Panc1 (cell line): ENCODE data around the gene TANGO6. TPM values are rescaled to one million over a fixed set of nuclear protein-coding genes. Genes with fewer than 3 reads are reported as not detected.

ENCODE experiments used
- ATAC-seq: fragments of 200-7000 bp; cut with Tn5 transposase; 2 replicates; pipeline ENCODE4 v1.9.1; 2020; ENCODE audit warnings: mild to moderate bottlenecking, moderate library complexity
- BruUV-seq: library from RNA; stranded (reverse); fragments of 400-500 nt; replicated peaks from 2 replicates; lab custom pipeline; 2021; lab: Mats Ljungman, UMichigan
- CTCF ChIA-PET: fragments of 300-600 bp; sonication (Branson Sonifier 250); formaldehyde crosslinking; loops from one replicate; lab custom pipeline; 2022; ENCODE audit warnings: antibody characterized with exemption; lab: Charles Lee
- POLR2A ChIA-PET: fragments of 300-600 bp; sonication (Branson Sonifier 250); formaldehyde crosslinking; loops from one replicate; lab custom pipeline; 2022; ENCODE audit warnings: antibody characterized with exemption; lab: Charles Lee
- DNase-seq: peaks from one replicate; pipeline ENCODE4 v3.0.0-alpha.2; 2010; ENCODE audit warnings: low read depth, low spot score
- H3K27ac ChIP-seq: 2 replicates; pipeline ENCODE4 v1.5.1; 2011; ENCODE audit warnings: mild to moderate bottlenecking, low read length, inconsistent platforms
- H3K27me3 ChIP-seq: fragments of 200-500 bp; sonication (Bioruptor generic); 2 replicates; pipeline ENCODE4 v1.6.0; 2014; ENCODE audit warnings: low read length, inconsistent platforms; ENCODE audit not compliant: control insufficient read depth, insufficient read depth
- H3K36me3 ChIP-seq: fragments of 200-500 bp; sonication (Bioruptor generic); 2 replicates; pipeline ENCODE4 v1.5.1; 2014; ENCODE audit warnings: inconsistent platforms, mild to moderate bottlenecking, low read length, moderate library complexity; ENCODE audit not compliant: control insufficient read depth, insufficient read depth
- H3K4me1 ChIP-seq: 2 replicates; pipeline ENCODE4 v1.5.1; 2011; ENCODE audit warnings: inconsistent platforms, mild to moderate bottlenecking, low read length, moderate library complexity; ENCODE audit not compliant: control insufficient read depth, insufficient read depth
- H3K4me3 ChIP-seq, 2 experiments: 2 replicates each; pipeline ENCODE4 v1.5.1; 2011 to 2012; ENCODE audit warnings: low read depth in 2 of 2, low read length in 2 of 2, mild to moderate bottlenecking in 2 of 2, inconsistent platforms in 1 of 2, moderate library complexity in 1 of 2
- H3K9me3 ChIP-seq: fragments of 200-500 bp; sonication (Bioruptor generic); 2 replicates; pipeline ENCODE4 v1.5.1; 2014; ENCODE audit warnings: low read depth, mild to moderate bottlenecking, inconsistent platforms, low read length, moderate library complexity; ENCODE audit not compliant: control insufficient read depth, insufficient read depth
- POLR2AphosphoS5 ChIP-seq: IDR thresholded peaks from 2 replicates; pipeline ENCODE4 v1.6.1; 2012; ENCODE audit warnings: mild to moderate bottlenecking, low read depth, low read length, moderate library complexity
- SIN3A ChIP-seq: IDR thresholded peaks from 2 replicates; pipeline ENCODE4 v1.6.1; 2012; ENCODE audit warnings: low read depth, mild to moderate bottlenecking, low read length, moderate library complexity, borderline replicate concordance; ENCODE audit not compliant: insufficient read depth
- TCF7L2 ChIP-seq: IDR thresholded peaks from 2 replicates; pipeline ENCODE4 v1.6.1; 2011; ENCODE audit warnings: mild to moderate bottlenecking, low read depth, low read length, inconsistent platforms
- in situ Hi-C: cut with HindIII; loops from 2 replicates; pipeline ENCODE4 v1.10.0; 2016; ENCODE audit warnings: low sequenced_read_pairs, low pct_unique_long_range_greater_than_20kb
- intact Hi-C: fragments of 100-400 bp; cut with micrococcal nuclease; formaldehyde crosslinking; loops from one replicate; pipeline ENCODE4 v1.10.0; 2022; ENCODE audit not compliant: unreplicated experiment
- total RNA-seq: library from RNA; stranded (reverse); gene quantifications from one replicate; pipeline ENCODE4 v1.2.1, GENCODE V29; 2021; ENCODE audit not compliant: unreplicated experiment
- TF ChIP-seq, protein P1 (sequence below), 2 experiments: IDR thresholded peaks; 2 replicates each; pipeline ENCODE4 v1.6.1; 2011 to 2012; ENCODE audit warnings: low read depth in 2 of 2, control low read depth in 1 of 2, low read length in 1 of 2, mild to moderate bottlenecking in 1 of 2, moderate library complexity in 1 of 2; ENCODE audit not compliant: insufficient read depth in 1 of 2
- TF ChIP-seq, protein P2 (sequence below): fragments of 450-650 bp; IDR thresholded peaks from 2 replicates; pipeline ENCODE4 v1.5.1; 2017; ENCODE audit warnings: mild to moderate bottlenecking

TANGO6 gene
- total RNA-seq, 1 experiment from 2014 or later = 11.0 TPM

DNA sequence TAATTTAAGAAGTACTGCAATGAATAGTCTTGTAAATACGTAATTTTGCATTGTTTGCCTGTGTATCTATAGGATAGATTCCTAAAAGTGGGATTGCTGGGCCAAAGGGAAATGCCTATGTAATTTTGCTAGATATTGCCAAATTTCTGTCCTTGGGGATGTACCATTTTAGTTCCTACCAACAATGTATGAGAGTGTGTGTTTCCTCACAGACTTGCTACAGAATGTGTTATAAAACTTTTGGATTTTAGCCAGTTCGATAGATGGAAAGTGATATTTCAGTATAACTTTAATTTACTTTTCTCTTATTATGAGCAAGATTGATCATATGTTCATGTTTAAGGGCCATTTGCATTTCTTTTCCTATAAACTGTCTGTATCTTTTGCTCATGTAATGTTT is 8.3 kb downstream of the TANGO6 start:
- Histone ChIP-seq H3K36me3 (no peaks in the 10 kb centered on the region), H3K4me3 (no peak overlapping the region), H3K9me3 (no peaks in the 10 kb centered on the region), H3K27ac (no peak overlapping the region), H3K4me1 (no peaks in the 10 kb centered on the region), H3K27me3 (no peaks in the 10 kb centered on the region)
- BruUV-seq = no TSS peak
- ATAC-seq (no peak), DNase-seq (no peak)
- in situ Hi-C loops = no loop called here
- intact Hi-C loops = loop anchor here (10.0 kb wide), 1 partner anchor 263 kb away; no protein-coding TSS in a partner anchor
- POLR2A ChIA-PET = interaction anchor here (0.6 kb wide), 1 partner anchor 9 kb away, joined by 3 read pairs; no protein-coding TSS in a partner anchor
- CTCF ChIA-PET = no interaction called here
- TF ChIP-seq, protein P1, sequence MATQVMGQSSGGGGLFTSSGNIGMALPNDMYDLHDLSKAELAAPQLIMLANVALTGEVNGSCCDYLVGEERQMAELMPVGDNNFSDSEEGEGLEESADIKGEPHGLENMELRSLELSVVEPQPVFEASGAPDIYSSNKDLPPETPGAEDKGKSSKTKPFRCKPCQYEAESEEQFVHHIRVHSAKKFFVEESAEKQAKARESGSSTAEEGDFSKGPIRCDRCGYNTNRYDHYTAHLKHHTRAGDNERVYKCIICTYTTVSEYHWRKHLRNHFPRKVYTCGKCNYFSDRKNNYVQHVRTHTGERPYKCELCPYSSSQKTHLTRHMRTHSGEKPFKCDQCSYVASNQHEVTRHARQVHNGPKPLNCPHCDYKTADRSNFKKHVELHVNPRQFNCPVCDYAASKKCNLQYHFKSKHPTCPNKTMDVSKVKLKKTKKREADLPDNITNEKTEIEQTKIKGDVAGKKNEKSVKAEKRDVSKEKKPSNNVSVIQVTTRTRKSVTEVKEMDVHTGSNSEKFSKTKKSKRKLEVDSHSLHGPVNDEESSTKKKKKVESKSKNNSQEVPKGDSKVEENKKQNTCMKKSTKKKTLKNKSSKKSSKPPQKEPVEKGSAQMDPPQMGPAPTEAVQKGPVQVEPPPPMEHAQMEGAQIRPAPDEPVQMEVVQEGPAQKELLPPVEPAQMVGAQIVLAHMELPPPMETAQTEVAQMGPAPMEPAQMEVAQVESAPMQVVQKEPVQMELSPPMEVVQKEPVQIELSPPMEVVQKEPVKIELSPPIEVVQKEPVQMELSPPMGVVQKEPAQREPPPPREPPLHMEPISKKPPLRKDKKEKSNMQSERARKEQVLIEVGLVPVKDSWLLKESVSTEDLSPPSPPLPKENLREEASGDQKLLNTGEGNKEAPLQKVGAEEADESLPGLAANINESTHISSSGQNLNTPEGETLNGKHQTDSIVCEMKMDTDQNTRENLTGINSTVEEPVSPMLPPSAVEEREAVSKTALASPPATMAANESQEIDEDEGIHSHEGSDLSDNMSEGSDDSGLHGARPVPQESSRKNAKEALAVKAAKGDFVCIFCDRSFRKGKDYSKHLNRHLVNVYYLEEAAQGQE (IDR thresholded peaks at IDR 0.05; ENCODE audit: insufficient read depth in 1 of 2, low read depth in 2 of 2, low read length in 1 of 2) = no peak
- TF ChIP-seq, protein P2, sequence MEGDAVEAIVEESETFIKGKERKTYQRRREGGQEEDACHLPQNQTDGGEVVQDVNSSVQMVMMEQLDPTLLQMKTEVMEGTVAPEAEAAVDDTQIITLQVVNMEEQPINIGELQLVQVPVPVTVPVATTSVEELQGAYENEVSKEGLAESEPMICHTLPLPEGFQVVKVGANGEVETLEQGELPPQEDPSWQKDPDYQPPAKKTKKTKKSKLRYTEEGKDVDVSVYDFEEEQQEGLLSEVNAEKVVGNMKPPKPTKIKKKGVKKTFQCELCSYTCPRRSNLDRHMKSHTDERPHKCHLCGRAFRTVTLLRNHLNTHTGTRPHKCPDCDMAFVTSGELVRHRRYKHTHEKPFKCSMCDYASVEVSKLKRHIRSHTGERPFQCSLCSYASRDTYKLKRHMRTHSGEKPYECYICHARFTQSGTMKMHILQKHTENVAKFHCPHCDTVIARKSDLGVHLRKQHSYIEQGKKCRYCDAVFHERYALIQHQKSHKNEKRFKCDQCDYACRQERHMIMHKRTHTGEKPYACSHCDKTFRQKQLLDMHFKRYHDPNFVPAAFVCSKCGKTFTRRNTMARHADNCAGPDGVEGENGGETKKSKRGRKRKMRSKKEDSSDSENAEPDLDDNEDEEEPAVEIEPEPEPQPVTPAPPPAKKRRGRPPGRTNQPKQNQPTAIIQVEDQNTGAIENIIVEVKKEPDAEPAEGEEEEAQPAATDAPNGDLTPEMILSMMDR = no peak
- TF ChIP-seq POLR2AphosphoS5 (no peak), SIN3A (no peak), TCF7L2 (no peak)

DNA sequence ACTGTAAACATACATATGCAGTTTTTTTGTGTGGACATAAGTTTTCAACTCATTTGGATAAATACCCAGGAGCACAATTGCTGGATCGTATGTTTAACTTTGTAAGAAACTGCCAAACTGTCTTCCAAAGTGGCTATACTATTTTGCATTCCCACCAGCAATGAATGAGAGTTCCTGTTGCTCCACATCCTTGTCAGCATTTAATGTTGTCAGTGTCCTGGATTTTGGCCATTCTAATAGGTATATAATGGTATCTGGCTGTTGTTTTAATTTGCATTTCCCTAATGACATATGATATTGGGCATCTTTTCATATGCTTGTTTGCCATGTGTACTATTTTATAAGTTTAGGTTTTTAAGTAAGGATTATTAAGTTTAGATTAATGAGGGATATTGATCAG is 14.1 kb downstream of the TANGO6 start:
- in situ Hi-C loops = no loop called here
- no peak overlapping the region for H3K27ac ChIP-seq
- H3K36me3 ChIP-seq = no peaks in the 10 kb centered on the region
- ATAC-seq = no peak
- TF ChIP-seq, protein P2 = no peak
- no peak for TF ChIP-seq TCF7L2
- no peak for TF ChIP-seq SIN3A
- TF ChIP-seq, protein P1 (IDR thresholded peaks at IDR 0.05; ENCODE audit: insufficient read depth in 1 of 2, low read depth in 2 of 2, low read length in 1 of 2) = no peak
- no peak for TF ChIP-seq POLR2AphosphoS5
- H3K9me3 ChIP-seq = no peaks in the 10 kb centered on the region
- POLR2A ChIA-PET = no interaction called here
- H3K4me1 ChIP-seq = no peaks in the 10 kb centered on the region
- no peaks in the 10 kb centered on the region for H3K27me3 ChIP-seq
- H3K4me3 ChIP-seq = no peak overlapping the region
- CTCF ChIA-PET = no interaction called here
- DNase-seq = no peak
- no TSS peak for BruUV-seq
- intact Hi-C loops = loop anchor here (10.0 kb wide), 1 partner anchor 257 kb away; no protein-coding TSS in a partner anchor
